SU-DHL-6 (cell line): Measurements from ENCODE around the gene ATOX1.
A peak's percentile ranks its signal among the peaks of the same experiment; 100 is the strongest.

Experiments
- H2AFZ ChIP-seq: fragments of 200-600 bp; sonication (generic); 2 replicates; pipeline ENCODE4 v1.6.1; 2014; ENCODE audit warnings: low read depth, mild to moderate bottlenecking, moderate library complexity, mixed read lengths, antibody characterized with exemption, low read length; ENCODE audit not compliant: severe bottlenecking
- H3F3A ChIP-seq: fragments of 200-600 bp; shearing (Covaris generic); 2 replicates; pipeline ENCODE4 v1.6.0; 2016; ENCODE audit warnings: antibody characterized with exemption, mild to moderate bottlenecking; ENCODE audit not compliant: insufficient read depth
- H3K27ac ChIP-seq: fragments of 200-600 bp; sonication (generic); 2 replicates; pipeline ENCODE4 v1.5.1; 2016; ENCODE audit warnings: low read depth, mild to moderate bottlenecking, low read length, moderate library complexity, mixed read lengths
- H3K27me3 ChIP-seq: fragments of 200-600 bp; sonication (generic), shearing (Covaris generic); 2 replicates; pipeline ENCODE4 v1.6.0; 2014; ENCODE audit warnings: mild to moderate bottlenecking, low read length
- H3K36me3 ChIP-seq: fragments of 200-600 bp; sonication (generic); 2 replicates; pipeline ENCODE4 v1.6.1; 2014; ENCODE audit warnings: mild to moderate bottlenecking, low read length, mixed read lengths
- H3K4me2 ChIP-seq: fragments of 300-600, 200-600 bp; shearing (Covaris generic), sonication (generic); 2 replicates; pipeline ENCODE4 v1.6.0; 2014; ENCODE audit warnings: low read length, low read depth, mild to moderate bottlenecking; ENCODE audit not compliant: poor library complexity, severe bottlenecking
- H3K4me3 ChIP-seq: fragments of 200-600 bp; sonication (generic); 2 replicates; pipeline ENCODE4 v1.5.1; 2014; ENCODE audit warnings: antibody characterized with exemption, low read length, mild to moderate bottlenecking, mixed read lengths; ENCODE audit not compliant: insufficient read depth, poor library complexity, severe bottlenecking
- H3K79me2 ChIP-seq: fragments of 200-600 bp; sonication (generic); 2 replicates; pipeline ENCODE4 v1.6.1; 2014; ENCODE audit warnings: mild to moderate bottlenecking, low read length, moderate library complexity; ENCODE audit not compliant: insufficient read depth
- H3K9ac ChIP-seq: fragments of 200-600 bp; sonication (generic); 2 replicates; pipeline ENCODE4 v1.7.0; 2014; ENCODE audit warnings: mild to moderate bottlenecking, low read length
- H3K9me2 ChIP-seq: fragments of 200-600 bp; sonication (generic); replicated peaks from 2 replicates; pipeline ENCODE4 v1.6.1; 2014; ENCODE audit warnings: low read length; ENCODE audit not compliant: insufficient read depth
- H3K9me3 ChIP-seq: fragments of 200-600 bp; sonication (generic); 2 replicates; pipeline ENCODE4 v1.6.1; 2014; ENCODE audit warnings: low read length, mixed read lengths; ENCODE audit not compliant: insufficient read depth
- H4K20me1 ChIP-seq: fragments of 200-600 bp; sonication (generic); 2 replicates; pipeline ENCODE4 v1.6.1; 2014; ENCODE audit warnings: low read depth, mild to moderate bottlenecking, antibody characterized with exemption, low read length, moderate library complexity, mixed read lengths
- CTCF ChIP-seq: fragments of 200-600 bp; sonication (generic); IDR thresholded peaks from one replicate; pipeline ENCODE4 v1.5.1; 2017; ENCODE audit warnings: antibody characterized with exemption, mild to moderate bottlenecking, low read length, moderate library complexity; ENCODE audit not compliant: insufficient read depth, poor library complexity, severe bottlenecking
- EZH2phosphoT487 ChIP-seq: fragments of 200-600 bp; sonication (generic), shearing (Covaris generic); conservative IDR thresholded peaks from 2 replicates; pipeline ENCODE4 v1.6.1; 2018; ENCODE audit warnings: mild to moderate bottlenecking, antibody characterized with exemption, low read length, moderate library complexity, mixed read lengths

Gene ATOX1

GRCh38 chr5:151721812-151722391, 36.5 kb downstream of the ATOX1 start:
- H3K9me2 ChIP-seq: no peaks in the 10 kb centered on the region
- no peaks in the 10 kb centered on the region for H3F3A ChIP-seq
- no peak overlapping the region for H3K4me3 ChIP-seq
- no peaks in the 10 kb centered on the region for H3K9me3 ChIP-seq
- no peaks in the 10 kb centered on the region for H3K27me3 ChIP-seq
- no peak overlapping the region for H2AFZ ChIP-seq
- TF ChIP-seq EZH2phosphoT487 (no peak), CTCF (no peak)
- peak overlapping the region; percentile 12 for H3K4me2 ChIP-seq
- H3K9ac ChIP-seq: no peak overlapping the region
- no peaks in the 10 kb centered on the region for H4K20me1 ChIP-seq
- H3K27ac ChIP-seq: peak overlapping the region; percentile 53
- H3K36me3 ChIP-seq: no peaks in the 10 kb centered on the region
- H3K79me2 ChIP-seq: no peaks in the 10 kb centered on the region

DNA sequence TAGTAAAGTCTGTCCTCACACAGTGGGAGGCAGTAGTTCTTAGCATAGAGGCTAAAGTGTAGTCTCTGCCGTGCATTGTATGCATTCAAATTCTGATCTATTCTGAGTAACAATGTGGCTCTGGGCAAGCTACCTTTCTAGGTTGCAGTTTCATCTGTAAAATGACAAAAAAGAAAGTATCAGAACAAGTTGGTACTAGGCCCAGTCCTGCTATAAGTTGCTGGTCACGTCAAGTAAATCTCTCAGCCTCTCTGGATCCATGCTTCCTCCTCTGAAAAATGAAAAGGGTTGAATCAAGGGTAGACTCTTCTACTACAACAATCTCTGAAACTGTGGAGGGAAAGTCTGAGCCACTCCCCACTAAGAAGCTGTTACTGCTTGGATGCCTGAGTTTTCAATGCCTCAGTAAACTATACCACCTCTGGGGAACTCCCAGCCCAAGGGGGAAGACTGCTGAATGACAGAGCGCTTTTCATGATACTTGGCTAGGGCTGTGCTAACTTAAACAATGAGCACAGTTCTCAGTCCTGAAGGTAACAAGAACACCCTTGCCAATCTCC, 37.3 kb downstream of the ATOX1 start:
- H3K9me2 ChIP-seq: no peaks in the 10 kb centered on the region
- H3F3A ChIP-seq: no peaks in the 10 kb centered on the region
- H3K79me2 ChIP-seq: no peaks in the 10 kb centered on the region
- H2AFZ ChIP-seq: no peak overlapping the region
- no peaks in the 10 kb centered on the region for H3K27me3 ChIP-seq
- H3K36me3 ChIP-seq: no peaks in the 10 kb centered on the region
- H3K27ac ChIP-seq: peak overlapping the region; percentile 53
- TF ChIP-seq CTCF (no peak), EZH2phosphoT487 (no peak)
- peak overlapping the region; percentile 12 for H3K4me2 ChIP-seq
- H4K20me1 ChIP-seq: no peaks in the 10 kb centered on the region
- H3K4me3 ChIP-seq: no peak overlapping the region
- no peaks in the 10 kb centered on the region for H3K9me3 ChIP-seq
- no peak overlapping the region for H3K9ac ChIP-seq

DNA sequence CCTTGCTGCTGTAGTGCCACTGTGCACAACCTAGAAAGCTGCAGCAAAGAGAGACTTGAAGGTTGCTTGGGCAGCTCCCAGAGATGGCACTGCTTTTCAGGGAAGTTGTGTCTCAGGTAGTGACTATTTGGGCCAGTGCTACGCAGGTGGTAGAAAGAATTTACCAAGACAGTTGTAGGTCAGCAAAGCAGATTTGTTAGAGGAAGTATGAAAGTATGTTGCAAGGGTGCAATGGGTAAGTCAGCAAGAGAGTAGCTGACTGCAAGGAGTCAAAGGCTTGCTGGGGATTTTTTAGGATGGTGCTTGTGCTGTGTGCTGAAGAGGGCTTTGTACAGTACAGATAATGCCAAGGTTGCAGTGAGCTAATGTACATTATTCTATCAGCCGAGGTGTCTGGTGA, 38.2 kb downstream of the ATOX1 start:
- TF ChIP-seq EZH2phosphoT487 (no peak), CTCF (no peak)
- no peak overlapping the region for H3K4me2 ChIP-seq
- H3K9me2 ChIP-seq: no peaks in the 10 kb centered on the region

More for the DNA sequence above, 38.2 kb downstream of the ATOX1 start:
- H3K36me3 ChIP-seq: no peaks in the 10 kb centered on the region
- H4K20me1 ChIP-seq: no peaks in the 10 kb centered on the region
- no peak overlapping the region for H3K27ac ChIP-seq
- H3F3A ChIP-seq: no peaks in the 10 kb centered on the region
- H3K9ac ChIP-seq: no peak overlapping the region
- H3K4me3 ChIP-seq: no peak overlapping the region
- H3K27me3 ChIP-seq: no peaks in the 10 kb centered on the region
- H2AFZ ChIP-seq: no peak overlapping the region
- H3K79me2 ChIP-seq: no peaks in the 10 kb centered on the region
- H3K9me3 ChIP-seq: no peaks in the 10 kb centered on the region
